ENCODE data around the gene CASP10. TPM values are rescaled to one million over a fixed set of nuclear protein-coding genes. Genes with fewer than 3 reads are reported as not detected.

Gene CASP10
- total RNA-seq, 1 donor from 2014 or later = 31.6 TPM

DNA sequence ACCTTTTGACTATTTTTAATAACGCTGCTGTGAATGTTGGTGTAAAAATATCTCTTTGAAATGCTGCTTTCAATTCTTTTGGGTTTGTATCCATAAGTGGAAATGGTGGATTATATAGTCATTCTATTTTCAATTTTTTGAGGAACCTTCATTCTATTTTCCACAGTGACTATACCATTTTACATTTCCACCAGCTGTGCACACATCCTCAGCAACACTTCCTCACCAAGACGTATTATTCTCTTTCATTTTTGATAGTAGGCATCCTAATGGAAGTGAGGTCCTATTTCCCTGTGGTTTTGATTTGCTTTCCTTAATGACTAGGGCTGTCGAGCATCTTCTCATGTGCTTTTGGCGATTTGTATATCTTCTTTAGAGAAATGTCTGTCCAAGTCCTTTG is 14.8 kb downstream of the CASP10 start:
- Histone ChIP-seq H3K36me3 (peaks cover 66% of the 10 kb centered on the region), H3K4me1 (peaks cover 4% of the 10 kb centered on the region), H3K9me3 (no peaks in the 10 kb centered on the region), H3K27me3 (no peaks in the 10 kb centered on the region), H3K27ac (no peak overlapping the region), H3K4me3 (no peak overlapping the region)
- TF ChIP-seq, protein P1, sequence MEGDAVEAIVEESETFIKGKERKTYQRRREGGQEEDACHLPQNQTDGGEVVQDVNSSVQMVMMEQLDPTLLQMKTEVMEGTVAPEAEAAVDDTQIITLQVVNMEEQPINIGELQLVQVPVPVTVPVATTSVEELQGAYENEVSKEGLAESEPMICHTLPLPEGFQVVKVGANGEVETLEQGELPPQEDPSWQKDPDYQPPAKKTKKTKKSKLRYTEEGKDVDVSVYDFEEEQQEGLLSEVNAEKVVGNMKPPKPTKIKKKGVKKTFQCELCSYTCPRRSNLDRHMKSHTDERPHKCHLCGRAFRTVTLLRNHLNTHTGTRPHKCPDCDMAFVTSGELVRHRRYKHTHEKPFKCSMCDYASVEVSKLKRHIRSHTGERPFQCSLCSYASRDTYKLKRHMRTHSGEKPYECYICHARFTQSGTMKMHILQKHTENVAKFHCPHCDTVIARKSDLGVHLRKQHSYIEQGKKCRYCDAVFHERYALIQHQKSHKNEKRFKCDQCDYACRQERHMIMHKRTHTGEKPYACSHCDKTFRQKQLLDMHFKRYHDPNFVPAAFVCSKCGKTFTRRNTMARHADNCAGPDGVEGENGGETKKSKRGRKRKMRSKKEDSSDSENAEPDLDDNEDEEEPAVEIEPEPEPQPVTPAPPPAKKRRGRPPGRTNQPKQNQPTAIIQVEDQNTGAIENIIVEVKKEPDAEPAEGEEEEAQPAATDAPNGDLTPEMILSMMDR (IDR thresholded peaks at IDR 0.05) = no peak
- intact Hi-C loops (cut with DNase I) = no loop called here
- no peak for DNase-seq
- ATAC-seq = no peak

DNA sequence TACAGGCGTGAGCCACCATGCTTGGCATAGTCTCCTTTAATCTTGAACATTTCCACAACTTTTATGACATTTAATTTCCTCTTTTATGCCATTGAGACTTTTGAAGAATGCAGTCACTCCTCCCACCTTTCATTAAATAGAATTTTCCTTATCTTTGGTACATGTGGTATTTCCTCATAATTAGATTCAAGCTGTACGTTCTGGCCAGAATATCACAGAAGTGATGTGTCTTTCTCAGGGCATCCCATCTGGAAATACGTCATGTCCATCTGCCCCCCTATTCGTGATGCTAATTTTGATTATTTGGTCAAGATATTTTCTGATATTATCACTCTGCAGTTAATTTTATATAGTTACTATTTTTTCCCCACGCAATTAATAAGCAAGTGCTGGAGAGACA is 16.9 kb downstream of the CASP10 start:
- Histone ChIP-seq H3K9me3 (no peaks in the 10 kb centered on the region), H3K4me3 (no peak overlapping the region), H3K36me3 (peaks cover 60% of the 10 kb centered on the region), H3K27ac (no peak overlapping the region), H3K27me3 (no peaks in the 10 kb centered on the region), H3K4me1 (peaks cover 8% of the 10 kb centered on the region)
- TF ChIP-seq, protein P1 (IDR thresholded peaks at IDR 0.05) = no peak
- DNase-seq = no peak
- intact Hi-C loops (cut with DNase I) = no loop called here
- no peak for ATAC-seq

- DNase-seq (no peak), ATAC-seq (no peak)
- Histone ChIP-seq H3K4me1 (peaks cover 8% of the 10 kb centered on the region), H3K4me3 (no peak overlapping the region), H3K36me3 (peaks cover 59% of the 10 kb centered on the region), H3K27me3 (no peaks in the 10 kb centered on the region), H3K27ac (no peak overlapping the region), H3K9me3 (no peaks in the 10 kb centered on the region)
- intact Hi-C loops (cut with DNase I) = no loop called here
- TF ChIP-seq, protein P1 (IDR thresholded peaks at IDR 0.05) = no peak
Observed at GRCh38 chr2:201200345-201200744, 17.4 kb downstream of the CASP10 start.

DNA sequence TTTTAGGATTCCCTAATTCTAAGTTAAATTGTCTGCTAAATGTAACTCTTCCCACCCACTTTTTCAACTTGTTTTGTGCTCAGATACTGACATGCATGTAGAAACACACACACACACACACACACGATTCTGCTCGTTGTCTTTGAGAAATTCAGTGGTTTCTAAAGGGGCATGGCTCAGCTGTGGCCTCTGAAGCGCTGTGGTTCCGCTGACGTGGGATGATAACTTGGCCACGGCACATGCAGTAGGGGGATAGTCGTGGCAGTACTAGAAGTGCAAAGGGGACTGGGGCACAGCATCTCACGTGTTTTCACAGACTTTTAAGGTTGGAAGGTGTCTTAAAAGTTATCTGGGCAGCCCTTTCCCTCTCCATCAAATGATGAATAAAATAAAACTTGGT is 18.4 kb downstream of the CASP10 start:
- peaks cover 55% of the 10 kb centered on the region for H3K36me3 ChIP-seq
- TF ChIP-seq, protein P1 (IDR thresholded peaks at IDR 0.05) = no peak
- no peak overlapping the region for H3K4me3 ChIP-seq
- DNase-seq (no peak), ATAC-seq (no peak)
- H3K4me1 ChIP-seq = peaks cover 8% of the 10 kb centered on the region
- intact Hi-C loops (cut with DNase I) = no loop called here
- no peaks in the 10 kb centered on the region for H3K9me3 ChIP-seq
- no peak overlapping the region for H3K27ac ChIP-seq
- no peaks in the 10 kb centered on the region for H3K27me3 ChIP-seq

DNA sequence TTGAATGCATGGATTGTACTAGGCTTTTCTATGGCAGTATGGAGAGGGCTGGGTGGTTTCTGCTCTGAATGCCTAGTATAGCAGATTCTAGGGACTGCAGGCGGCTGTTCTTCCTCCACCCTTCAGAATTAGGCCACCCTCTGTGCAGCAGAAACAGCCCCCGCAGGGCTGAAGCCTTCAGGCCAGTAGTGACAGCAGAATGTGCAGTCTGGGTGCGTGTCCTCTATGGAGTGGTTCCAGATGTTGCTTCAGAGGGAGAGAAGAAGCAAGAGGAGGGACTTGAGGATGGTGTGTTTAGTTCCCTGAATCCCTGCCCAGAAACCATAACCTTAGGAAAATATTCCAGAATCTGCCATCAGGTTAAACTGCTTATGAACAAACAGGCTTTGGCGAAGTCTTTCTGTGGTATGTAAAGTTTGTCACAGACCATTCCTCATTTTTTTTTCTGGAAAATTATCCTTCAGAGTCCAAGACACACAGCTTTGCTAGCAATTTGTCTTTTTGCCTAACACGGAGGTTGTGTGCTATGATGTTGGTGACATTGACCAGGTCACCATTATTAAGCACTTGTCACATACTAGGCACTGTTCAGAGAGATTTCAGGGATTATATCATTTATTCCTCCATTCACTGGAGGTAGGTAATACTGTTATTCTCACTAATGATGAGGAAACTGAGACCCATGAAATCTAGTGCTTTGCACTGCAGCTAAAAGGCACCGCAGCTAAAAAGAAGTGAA is 21.1 kb downstream of the CASP10 start:
- Histone ChIP-seq H3K4me1 (peaks cover 8% of the 10 kb centered on the region), H3K4me3 (no peak overlapping the region), H3K27me3 (no peaks in the 10 kb centered on the region), H3K27ac (no peak overlapping the region), H3K36me3 (peaks cover 53% of the 10 kb centered on the region), H3K9me3 (no peaks in the 10 kb centered on the region)
- no peak for DNase-seq
- ATAC-seq = peak; percentile 63
- intact Hi-C loops (cut with DNase I) = no loop called here
- TF ChIP-seq, protein P1 (IDR thresholded peaks at IDR 0.05) = no peak
